HL-60 (cell line): ENCODE results near the gene MSI2.

Source experiments
- DNase-seq, 2 experiments: peaks; one replicate each; pipeline ENCODE4 v3.0.0-alpha.2; 2010 to 2020; ENCODE audit warnings: low read depth in 1 of 2, low spot score in 1 of 2
- H3K27ac ChIP-seq: fragments of 250-450 bp; sonication (Bioruptor Pico); replicated peaks from 2 replicates; pipeline ENCODE4 v1.5.1; 2020; ENCODE audit warnings: mild to moderate bottlenecking, moderate library complexity
- H3K27me3 ChIP-seq: fragments of 250-450 bp; sonication (Bioruptor Pico); 2 replicates; pipeline ENCODE4 v1.5.1; 2021; ENCODE audit warnings: mild to moderate bottlenecking, moderate library complexity; ENCODE audit not compliant: insufficient read depth, poor library complexity, severe bottlenecking
- H3K4me3 ChIP-seq: replicated peaks from 2 replicates; pipeline ENCODE4 v1.5.1; 2011; ENCODE audit warnings: mild to moderate bottlenecking, control low read depth, low read length; ENCODE audit not compliant: insufficient read depth
- CTCF ChIP-seq: IDR thresholded peaks from one replicate; pipeline ENCODE4 v1.5.1; 2011; ENCODE audit warnings: low read length, control low read depth, inconsistent platforms; ENCODE audit not compliant: insufficient read depth
- GABPA ChIP-seq: IDR thresholded peaks from 2 replicates; pipeline ENCODE4 v1.6.1; 2012; ENCODE audit warnings: low read depth
- POLR2AphosphoS5 ChIP-seq: IDR thresholded peaks from 2 replicates; pipeline ENCODE4 v1.6.1; 2012; ENCODE audit warnings: low read depth
- REST ChIP-seq: IDR thresholded peaks from 2 replicates; pipeline ENCODE4 v1.6.1; 2012; ENCODE audit warnings: low read depth; ENCODE audit not compliant: insufficient replicate concordance
- SPI1 ChIP-seq: IDR thresholded peaks from 2 replicates; pipeline ENCODE4 v1.6.1; 2012; ENCODE audit warnings: low read depth, mild to moderate bottlenecking, borderline replicate concordance

The MSI2 gene

GRCh38 chr17:57715981-57716380 is 459.7 kb downstream of the MSI2 start:
- TF ChIP-seq POLR2AphosphoS5 (no peak), CTCF (no peak), REST (no peak), GABPA (no peak), SPI1 (no peak)
- H3K27ac ChIP-seq, result no peak overlapping the region
- H3K4me3 ChIP-seq, result no peak overlapping the region
- no peak for DNase-seq
- H3K27me3 ChIP-seq, result peaks cover 5% of the 10 kb centered on the region

GRCh38 chr17:57718878-57719277 is 462.6 kb downstream of the MSI2 start:
- no peak for DNase-seq
- H3K27me3 ChIP-seq, result peaks cover 5% of the 10 kb centered on the region
- H3K27ac ChIP-seq, result no peak overlapping the region
- TF ChIP-seq REST, result no peak
- TF ChIP-seq POLR2AphosphoS5, result no peak
- TF ChIP-seq CTCF, result no peak
- TF ChIP-seq SPI1, result no peak
- no peak for TF ChIP-seq GABPA
- H3K4me3 ChIP-seq, result no peak overlapping the region

- no peak for TF ChIP-seq SPI1
- TF ChIP-seq CTCF, result no peak
- TF ChIP-seq REST, result no peak
- TF ChIP-seq POLR2AphosphoS5, result no peak
- TF ChIP-seq GABPA, result no peak
- H3K27ac ChIP-seq, result no peak overlapping the region
- H3K27me3 ChIP-seq, result peaks cover 5% of the 10 kb centered on the region
- no peak for DNase-seq
- no peak overlapping the region for H3K4me3 ChIP-seq
These were observed 464.2 kb downstream of the MSI2 start for GRCh38 chr17:57720386-57721035.
